Activated B cell treated with CpG ODN at 0.5 μM for 24 hours (primary cell): Measurements from ENCODE around the gene OCSTAMP. TPM values are rescaled to one million over a fixed set of nuclear protein-coding genes. Genes with fewer than 3 reads are reported as not detected.

Experiments
- ATAC-seq: fragments of 200-7000 bp; cut with Tn5 transposase; one replicate; pipeline ENCODE4 v1.10.0; 2021; ENCODE audit warnings: low read depth, mild to moderate bottlenecking, moderate library complexity
- CTCF ChIA-PET: fragments of 350-600 bp; sonication (Branson Sonifier 250); formaldehyde crosslinking; loops from one replicate; lab custom pipeline; 2021; ENCODE audit warnings: antibody characterized with exemption; lab: Charles Lee
- POLR2A ChIA-PET: fragments of 350-600 bp; sonication (Branson Sonifier 250); formaldehyde crosslinking; loops from one replicate; lab custom pipeline; 2021; ENCODE audit warnings: antibody characterized with exemption; lab: Charles Lee
- DNase-seq: peaks from one replicate; pipeline ENCODE4 v3.0.0; 2022
- H3K27ac Mint-ChIP-seq: one replicate; pipeline ENCODE4 v1.8.0; 2020; ENCODE audit warnings: mixed read lengths
- H3K27me3 Mint-ChIP-seq: one replicate; pipeline ENCODE4 v1.8.0; 2021; ENCODE audit warnings: mixed read lengths
- H3K36me3 Mint-ChIP-seq: one replicate; pipeline ENCODE4 v1.8.0; 2021; ENCODE audit warnings: low read depth, mixed read lengths
- H3K4me1 Mint-ChIP-seq: one replicate; pipeline ENCODE4 v1.8.0; 2021; ENCODE audit warnings: mixed read lengths
- H3K4me3 Mint-ChIP-seq: one replicate; pipeline ENCODE4 v1.8.0; 2020; ENCODE audit warnings: mild to moderate bottlenecking, mixed read lengths
- H3K9me3 Mint-ChIP-seq: one replicate; pipeline ENCODE4 v1.8.0; 2020; ENCODE audit warnings: mixed read lengths
- intact Hi-C: fragments of 100-400 bp; cut with micrococcal nuclease; formaldehyde crosslinking; loops from one replicate; pipeline ENCODE4 v1.15.1; 2024
- total RNA-seq: library from RNA; stranded (reverse); gene quantifications from 2 replicates; pipeline ENCODE4 v1.2.3, GENCODE V29; 2022
- TF ChIP-seq, protein P1 (sequence below): fragments of 200-600 bp; IDR thresholded peaks from one replicate; pipeline ENCODE4 v1.8.0; 2022; ENCODE audit warnings: antibody characterized with exemption, mild to moderate bottlenecking

Gene OCSTAMP
- total RNA-seq, 1 donor from 2014 or later: not detected

DNA sequence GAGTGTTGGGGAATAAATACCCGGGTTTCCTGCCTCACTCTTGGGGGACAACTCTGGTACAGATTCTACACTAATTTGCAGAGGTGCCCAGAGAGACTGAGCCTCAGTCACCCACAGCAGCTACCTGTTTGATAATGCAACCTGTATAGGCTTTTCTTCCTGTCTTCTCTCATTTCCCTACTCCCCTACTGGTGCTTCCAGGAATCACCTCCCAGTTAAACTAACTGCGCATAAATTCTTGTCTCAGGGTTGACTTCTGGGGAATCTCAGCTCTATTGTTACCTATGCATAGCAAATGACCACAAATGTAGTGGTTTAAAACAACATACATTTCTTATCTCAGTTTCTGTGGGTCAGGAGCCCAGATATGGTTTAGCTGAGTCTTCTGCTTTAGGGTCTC lies 11.3 kb downstream of the OCSTAMP start:
- Mint-ChIP-seq H3K4me1 (no peaks in the 10 kb centered on the region), H3K9me3 (no peaks in the 10 kb centered on the region), H3K36me3 (no peaks in the 10 kb centered on the region), H3K4me3 (no peak overlapping the region), H3K27ac (no peak overlapping the region), H3K27me3 (peaks cover 17% of the 10 kb centered on the region)
- DNase-seq (no peak), ATAC-seq (no peak)
- ChIA-PET POLR2A (no interaction called here), CTCF (no interaction called here)
- intact Hi-C loops: no loop called here
- TF ChIP-seq, protein P1, sequence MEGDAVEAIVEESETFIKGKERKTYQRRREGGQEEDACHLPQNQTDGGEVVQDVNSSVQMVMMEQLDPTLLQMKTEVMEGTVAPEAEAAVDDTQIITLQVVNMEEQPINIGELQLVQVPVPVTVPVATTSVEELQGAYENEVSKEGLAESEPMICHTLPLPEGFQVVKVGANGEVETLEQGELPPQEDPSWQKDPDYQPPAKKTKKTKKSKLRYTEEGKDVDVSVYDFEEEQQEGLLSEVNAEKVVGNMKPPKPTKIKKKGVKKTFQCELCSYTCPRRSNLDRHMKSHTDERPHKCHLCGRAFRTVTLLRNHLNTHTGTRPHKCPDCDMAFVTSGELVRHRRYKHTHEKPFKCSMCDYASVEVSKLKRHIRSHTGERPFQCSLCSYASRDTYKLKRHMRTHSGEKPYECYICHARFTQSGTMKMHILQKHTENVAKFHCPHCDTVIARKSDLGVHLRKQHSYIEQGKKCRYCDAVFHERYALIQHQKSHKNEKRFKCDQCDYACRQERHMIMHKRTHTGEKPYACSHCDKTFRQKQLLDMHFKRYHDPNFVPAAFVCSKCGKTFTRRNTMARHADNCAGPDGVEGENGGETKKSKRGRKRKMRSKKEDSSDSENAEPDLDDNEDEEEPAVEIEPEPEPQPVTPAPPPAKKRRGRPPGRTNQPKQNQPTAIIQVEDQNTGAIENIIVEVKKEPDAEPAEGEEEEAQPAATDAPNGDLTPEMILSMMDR: no peak

DNA sequence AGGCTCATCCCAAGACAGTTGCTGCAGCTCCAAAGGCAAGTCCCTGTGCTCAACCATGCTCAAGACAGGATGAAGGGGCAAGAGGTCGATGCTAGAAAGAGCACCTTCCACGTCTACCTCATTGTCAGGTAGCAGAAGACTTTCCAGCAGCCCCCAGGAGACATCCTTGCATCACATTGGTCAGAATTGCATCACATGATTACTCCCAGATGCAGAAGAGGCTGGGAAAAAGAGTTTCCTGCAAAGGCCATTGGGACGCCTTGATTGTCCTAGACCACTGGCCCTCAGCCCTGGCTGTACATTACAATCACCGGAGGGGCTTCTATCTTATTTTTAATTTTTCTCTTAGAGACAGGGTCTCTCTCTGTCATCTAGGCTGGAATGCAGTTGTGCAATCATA lies 19.8 kb downstream of the OCSTAMP start:
- POLR2A ChIA-PET: no interaction called here
- DNase-seq (no peak), ATAC-seq (no peak)
- H3K4me1 Mint-ChIP-seq: no peaks in the 10 kb centered on the region
- no peak overlapping the region for H3K27ac Mint-ChIP-seq
- H3K4me3 Mint-ChIP-seq: no peak overlapping the region
- no peaks in the 10 kb centered on the region for H3K9me3 Mint-ChIP-seq
- peaks cover 13% of the 10 kb centered on the region for H3K27me3 Mint-ChIP-seq
- TF ChIP-seq, protein P1: no peak
- CTCF ChIA-PET: no interaction called here
- H3K36me3 Mint-ChIP-seq: no peaks in the 10 kb centered on the region
- intact Hi-C loops: no loop called here

GRCh38 chr20:46523696-46524328 lies 26.6 kb downstream of the OCSTAMP start:
- intact Hi-C loops: no loop called here
- no peak overlapping the region for H3K4me3 Mint-ChIP-seq

DNA sequence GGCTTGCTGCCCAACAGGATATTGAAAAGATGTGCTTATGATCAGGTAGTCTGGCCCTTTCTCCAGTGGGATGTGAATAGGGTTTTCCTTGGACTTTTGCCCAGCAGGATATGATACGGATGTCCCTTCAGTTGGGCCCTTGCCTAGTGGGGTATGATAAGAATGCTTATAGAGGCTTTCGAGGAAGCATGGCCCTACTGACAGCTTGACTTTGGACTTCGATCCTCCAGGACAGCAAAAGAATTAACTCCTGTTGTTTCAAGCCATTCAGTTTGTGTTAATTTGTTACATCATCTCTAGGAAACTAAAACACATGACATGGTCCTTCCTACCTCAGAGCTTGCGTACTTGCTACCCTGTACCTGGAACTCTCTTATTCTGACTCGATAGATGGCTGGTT lies 27.3 kb downstream of the OCSTAMP start:
- no peaks in the 10 kb centered on the region for H3K4me1 Mint-ChIP-seq
- DNase-seq: no peak
- no peaks in the 10 kb centered on the region for H3K36me3 Mint-ChIP-seq
- intact Hi-C loops: no loop called here
- POLR2A ChIA-PET: no interaction called here
- TF ChIP-seq, protein P1: no peak
- ATAC-seq: no peak
- CTCF ChIA-PET: interaction anchor here (2.1 to 6.3 kb wide), 3 partner anchors 10 to 158 kb away, joined by 5 to 50 read pairs (median 7); partner anchors contain the start of gene ZNF334
- no peaks in the 10 kb centered on the region for H3K9me3 Mint-ChIP-seq
- no peak overlapping the region for H3K27ac Mint-ChIP-seq
- H3K4me3 Mint-ChIP-seq: no peak overlapping the region
- peaks cover 16% of the 10 kb centered on the region for H3K27me3 Mint-ChIP-seq

More at GRCh38 chr20:46523696-46524328, 26.6 kb downstream of the OCSTAMP start:
- no peak for DNase-seq
- H3K9me3 Mint-ChIP-seq: no peaks in the 10 kb centered on the region
- no peak overlapping the region for H3K27ac Mint-ChIP-seq
- no peak for ATAC-seq
- TF ChIP-seq, protein P1: no peak
- peaks cover 18% of the 10 kb centered on the region for H3K27me3 Mint-ChIP-seq
- POLR2A ChIA-PET: no interaction called here
- H3K4me1 Mint-ChIP-seq: no peaks in the 10 kb centered on the region
- CTCF ChIA-PET: interaction anchor here (0.9 to 6.3 kb wide), 4 partner anchors 11 to 158 kb away, joined by 3 to 50 read pairs (median 4); partner anchors contain the start of gene ZNF334
- no peaks in the 10 kb centered on the region for H3K36me3 Mint-ChIP-seq

DNA sequence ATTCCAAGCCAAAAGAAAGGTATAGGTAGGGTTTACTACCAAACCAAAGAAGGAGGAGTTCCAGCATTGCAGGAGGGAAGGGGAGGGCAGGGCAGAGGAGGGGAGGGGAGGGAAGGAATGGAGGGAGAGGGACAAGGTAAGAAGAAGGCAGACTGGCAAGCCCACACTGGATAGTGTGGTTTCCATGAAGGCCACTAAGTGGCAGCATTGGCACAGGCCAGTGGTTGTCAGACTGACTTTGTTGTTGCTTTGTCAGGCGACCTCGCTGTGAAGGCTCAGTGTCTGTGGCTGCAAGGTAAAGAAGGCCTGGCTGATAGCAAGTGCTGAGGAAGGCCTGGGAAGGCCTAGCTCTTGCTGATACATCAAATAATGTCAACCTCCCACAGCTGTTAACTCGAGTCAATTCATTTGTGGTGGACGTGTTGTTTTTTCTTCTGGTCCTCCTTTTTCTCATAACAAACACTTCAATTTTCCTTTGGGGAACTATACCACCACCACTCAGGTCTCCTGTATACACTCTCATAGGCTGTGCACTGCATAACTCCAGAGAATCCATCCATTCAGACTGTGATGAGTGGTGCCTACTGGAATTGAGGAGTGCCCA lies 29.4 kb downstream of the OCSTAMP start:
- Mint-ChIP-seq H3K36me3 (no peaks in the 10 kb centered on the region), H3K9me3 (no peaks in the 10 kb centered on the region), H3K27ac (no peak overlapping the region), H3K4me1 (no peaks in the 10 kb centered on the region), H3K27me3 (peaks cover 17% of the 10 kb centered on the region), H3K4me3 (no peak overlapping the region)
- DNase-seq (no peak), ATAC-seq (peak; percentile 79)
- ChIA-PET POLR2A (no interaction called here), CTCF (interaction anchor here (0.8 to 6.3 kb wide), 3 partner anchors 41 to 160 kb away, joined by 3 to 50 read pairs (median 7); no protein-coding TSS in a partner anchor)
- intact Hi-C loops: loop anchor here (1.0 to 2.0 kb wide), 2 partner anchors 41 to 72 kb away; no protein-coding TSS in a partner anchor
- TF ChIP-seq, protein P1: no peak
